GM12801 (cell line): Measurements from ENCODE around the gene MKNK2.

Experiments
- TF ChIP-seq, protein P1 (sequence below): IDR thresholded peaks from one replicate; pipeline ENCODE4 v1.5.1; 2011; ENCODE audit warnings: control low read depth; ENCODE audit not compliant: insufficient read length; ENCODE audit errors: extremely low read depth

Gene MKNK2

DNA sequence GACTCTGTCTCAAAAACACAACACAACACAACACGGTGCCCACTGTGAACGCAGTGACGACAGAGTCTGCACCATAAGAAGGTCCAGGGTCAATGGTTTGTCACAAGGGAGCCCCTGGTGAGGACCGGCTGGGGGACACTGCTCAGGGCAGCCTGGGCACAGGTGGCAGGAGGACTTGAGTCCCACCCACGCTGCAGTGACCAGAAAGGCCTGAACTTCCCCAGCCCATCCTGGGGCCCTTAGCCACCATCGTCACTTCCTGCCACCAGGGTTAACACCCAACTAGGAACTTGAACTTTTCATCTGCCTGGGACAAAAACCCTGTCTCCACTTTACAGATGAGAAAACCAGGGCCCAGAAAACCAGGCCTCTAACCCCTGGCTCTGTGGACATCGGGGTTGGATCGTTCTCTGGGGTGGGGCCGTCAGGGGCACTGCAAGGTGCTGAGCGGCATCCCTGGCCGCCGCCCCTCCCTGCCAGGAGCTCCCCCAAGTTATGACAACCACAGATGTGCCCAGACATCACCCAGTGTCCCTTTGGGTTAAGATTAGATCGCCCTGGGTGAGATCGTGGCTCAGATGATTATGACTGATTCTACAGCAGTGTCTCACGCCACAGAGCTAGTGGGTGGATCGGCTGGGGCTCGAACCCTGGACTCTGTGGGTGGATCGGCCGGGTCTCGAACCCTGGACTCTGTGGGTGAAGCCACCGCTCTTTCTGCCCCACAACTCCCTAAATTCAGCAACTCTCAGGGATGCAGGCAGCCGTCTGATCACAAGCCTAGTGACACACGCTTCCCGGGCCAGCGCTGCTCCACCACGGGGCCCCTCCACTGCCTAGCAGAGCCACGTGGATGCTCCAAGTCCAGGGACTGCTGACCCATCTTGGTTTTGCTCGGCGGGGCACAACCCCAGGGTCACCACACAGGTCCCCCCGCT, 31.1 kb upstream of the MKNK2 start:
- TF ChIP-seq, protein P1, sequence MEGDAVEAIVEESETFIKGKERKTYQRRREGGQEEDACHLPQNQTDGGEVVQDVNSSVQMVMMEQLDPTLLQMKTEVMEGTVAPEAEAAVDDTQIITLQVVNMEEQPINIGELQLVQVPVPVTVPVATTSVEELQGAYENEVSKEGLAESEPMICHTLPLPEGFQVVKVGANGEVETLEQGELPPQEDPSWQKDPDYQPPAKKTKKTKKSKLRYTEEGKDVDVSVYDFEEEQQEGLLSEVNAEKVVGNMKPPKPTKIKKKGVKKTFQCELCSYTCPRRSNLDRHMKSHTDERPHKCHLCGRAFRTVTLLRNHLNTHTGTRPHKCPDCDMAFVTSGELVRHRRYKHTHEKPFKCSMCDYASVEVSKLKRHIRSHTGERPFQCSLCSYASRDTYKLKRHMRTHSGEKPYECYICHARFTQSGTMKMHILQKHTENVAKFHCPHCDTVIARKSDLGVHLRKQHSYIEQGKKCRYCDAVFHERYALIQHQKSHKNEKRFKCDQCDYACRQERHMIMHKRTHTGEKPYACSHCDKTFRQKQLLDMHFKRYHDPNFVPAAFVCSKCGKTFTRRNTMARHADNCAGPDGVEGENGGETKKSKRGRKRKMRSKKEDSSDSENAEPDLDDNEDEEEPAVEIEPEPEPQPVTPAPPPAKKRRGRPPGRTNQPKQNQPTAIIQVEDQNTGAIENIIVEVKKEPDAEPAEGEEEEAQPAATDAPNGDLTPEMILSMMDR = no peak

DNA sequence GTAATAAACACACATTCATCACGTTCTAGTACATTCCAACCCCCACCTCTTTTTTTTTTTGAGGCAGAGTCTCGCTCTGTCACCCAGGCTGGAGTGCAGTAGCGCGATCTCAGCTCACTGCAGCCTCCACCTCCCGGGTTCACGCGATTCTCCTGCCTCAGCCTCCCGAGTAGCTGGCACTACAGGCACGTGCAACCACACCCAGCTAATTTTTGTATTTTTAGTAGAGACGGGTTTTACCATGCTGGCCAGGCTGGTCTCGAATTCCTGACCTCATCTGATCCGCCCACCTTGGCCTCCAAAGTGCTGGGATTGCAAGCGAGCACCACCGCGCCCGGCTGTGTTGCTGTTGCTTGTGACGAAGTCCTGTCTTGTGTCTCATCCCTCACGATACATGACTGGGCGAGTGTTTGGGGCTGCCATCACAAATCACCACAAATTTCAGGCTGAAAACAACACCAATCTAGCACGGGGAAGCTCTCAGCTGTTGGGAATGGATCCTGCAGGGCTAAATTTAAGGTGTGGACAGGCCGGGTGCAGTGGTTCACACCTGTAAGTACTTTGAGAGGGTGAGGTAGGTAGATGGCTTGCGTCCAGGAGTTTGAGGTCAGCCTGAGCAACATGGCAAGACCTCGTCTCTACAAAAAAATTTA, 29.4 kb upstream of the MKNK2 start:
- TF ChIP-seq, protein P1 = no peak

DNA sequence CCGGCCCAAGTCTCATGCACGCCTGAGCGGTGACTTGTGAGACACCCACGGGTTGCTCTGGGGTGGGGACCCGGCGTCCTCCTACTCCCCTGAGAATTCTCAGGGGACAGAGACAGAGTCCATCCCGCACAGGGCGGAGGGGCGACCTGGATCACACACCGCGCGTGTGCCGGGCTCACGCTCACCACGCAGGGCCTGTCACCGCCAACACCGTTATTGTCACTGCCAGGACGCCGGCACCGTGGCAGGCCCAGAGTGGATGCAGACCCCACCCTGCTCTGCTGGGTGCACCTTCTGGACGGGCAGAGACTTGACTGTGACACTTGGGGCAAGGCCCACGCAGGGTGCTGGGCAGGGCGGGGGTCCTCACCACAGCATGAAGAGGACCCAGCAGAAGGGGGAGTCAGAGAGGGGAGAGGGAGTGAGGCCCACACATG, 28.8 kb upstream of the MKNK2 start:
- TF ChIP-seq, protein P1 = no peak

DNA sequence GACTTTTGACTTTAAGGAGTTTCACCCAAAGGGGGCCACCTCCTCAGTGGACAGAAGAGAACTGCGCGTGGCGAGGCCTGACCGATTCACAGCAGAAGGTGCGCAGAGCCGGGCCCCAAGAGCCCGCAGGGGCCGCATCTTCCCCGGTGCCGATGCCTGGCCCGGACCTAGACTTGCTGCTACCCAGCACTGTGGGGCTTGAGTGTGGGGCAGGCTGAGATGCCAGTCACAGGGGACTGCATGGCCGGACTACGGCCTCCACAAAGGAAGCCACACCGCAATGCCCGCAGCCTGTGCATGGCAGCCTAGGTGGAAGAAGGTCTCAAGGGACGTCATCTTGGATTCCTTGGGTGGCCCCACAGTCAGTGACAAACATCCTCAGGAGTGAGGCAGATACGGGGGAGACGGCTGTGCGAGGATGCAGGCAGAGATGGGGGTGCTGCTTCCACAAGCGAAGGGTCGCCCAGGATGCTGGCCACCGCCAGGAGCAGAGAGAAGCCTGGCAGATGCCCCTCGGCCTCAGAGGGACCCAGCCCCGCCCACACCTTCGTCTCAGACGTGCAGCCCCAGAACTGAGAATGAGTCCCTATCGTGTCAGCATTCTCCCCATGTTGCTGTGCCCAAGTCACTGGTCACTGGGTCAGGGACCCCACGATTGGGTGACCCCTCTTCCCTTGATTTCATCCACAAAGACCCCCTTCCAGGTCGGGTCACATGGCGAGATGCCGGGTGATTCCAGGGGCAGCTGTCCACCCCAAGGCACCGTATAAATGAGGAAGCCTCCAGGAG, 28.2 kb upstream of the MKNK2 start:
- TF ChIP-seq, protein P1 = no peak

DNA sequence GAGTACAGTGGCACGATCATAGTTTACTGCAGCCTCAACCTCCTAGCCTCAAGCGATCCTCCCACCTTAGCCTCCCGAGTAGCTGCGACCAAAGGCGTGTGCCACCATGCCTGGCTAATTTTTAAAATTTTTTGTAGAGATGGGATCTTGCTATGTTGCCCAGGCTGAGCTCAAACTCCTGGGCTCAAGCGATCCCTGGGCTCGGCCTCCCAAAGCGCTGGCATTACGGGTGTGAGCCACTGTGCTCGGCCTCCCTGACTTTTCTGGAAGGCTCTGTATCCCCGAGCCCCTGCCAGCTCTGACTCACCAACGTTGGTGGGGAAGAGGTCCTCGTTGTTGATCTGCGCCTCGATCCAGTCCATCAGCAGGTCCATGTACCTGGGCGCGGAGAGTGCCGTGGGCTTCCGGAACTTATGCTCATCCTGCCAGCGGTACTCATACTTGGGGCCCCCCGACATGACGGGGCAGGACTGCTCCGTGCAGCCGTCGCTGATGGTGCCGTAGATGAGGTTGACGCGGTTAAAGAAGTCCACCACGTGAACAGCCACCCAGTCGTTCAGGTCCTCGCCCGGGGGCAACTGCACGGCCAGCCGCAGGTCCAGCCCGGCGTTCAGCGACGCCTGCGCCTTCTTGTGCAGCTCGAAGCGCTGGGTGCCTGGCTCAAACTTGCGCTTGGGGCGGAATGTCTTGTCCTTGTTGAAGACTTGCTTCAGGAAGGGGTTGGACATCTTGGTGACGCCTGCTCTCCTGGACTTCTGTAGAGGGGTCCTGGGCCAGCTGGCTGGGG, 27.0 kb upstream of the MKNK2 start:
- TF ChIP-seq, protein P1 = no peak

DNA sequence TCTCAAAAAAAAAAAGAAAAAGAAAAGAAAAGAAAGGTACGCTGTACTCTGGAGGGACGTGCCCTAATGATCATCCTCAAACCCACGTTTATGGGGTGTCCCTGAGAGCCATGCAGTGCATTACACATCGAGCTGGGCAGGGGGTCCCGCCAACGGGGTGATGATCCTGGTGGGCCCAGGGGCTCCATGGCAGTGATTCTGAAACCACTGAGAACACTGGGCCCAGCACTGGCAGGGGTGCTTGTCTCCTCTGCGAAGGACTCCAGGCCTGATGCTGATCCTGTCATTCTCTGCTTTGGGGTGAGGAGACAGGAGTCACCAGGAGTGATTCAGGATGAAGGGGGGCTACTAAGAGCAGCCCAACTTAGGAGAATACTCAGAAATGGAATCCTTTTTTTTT, 26.4 kb upstream of the MKNK2 start:
- TF ChIP-seq, protein P1 = no peak
